IPS DF 19.7 (cell line): ENCODE results near the gene PRM3.

Experiments used
- DNase-seq: peaks from one replicate; pipeline ENCODE4 v3.0.0-alpha.2; 2013; ENCODE audit warnings: low read depth, low spot score

PRM3 gene

DNA sequence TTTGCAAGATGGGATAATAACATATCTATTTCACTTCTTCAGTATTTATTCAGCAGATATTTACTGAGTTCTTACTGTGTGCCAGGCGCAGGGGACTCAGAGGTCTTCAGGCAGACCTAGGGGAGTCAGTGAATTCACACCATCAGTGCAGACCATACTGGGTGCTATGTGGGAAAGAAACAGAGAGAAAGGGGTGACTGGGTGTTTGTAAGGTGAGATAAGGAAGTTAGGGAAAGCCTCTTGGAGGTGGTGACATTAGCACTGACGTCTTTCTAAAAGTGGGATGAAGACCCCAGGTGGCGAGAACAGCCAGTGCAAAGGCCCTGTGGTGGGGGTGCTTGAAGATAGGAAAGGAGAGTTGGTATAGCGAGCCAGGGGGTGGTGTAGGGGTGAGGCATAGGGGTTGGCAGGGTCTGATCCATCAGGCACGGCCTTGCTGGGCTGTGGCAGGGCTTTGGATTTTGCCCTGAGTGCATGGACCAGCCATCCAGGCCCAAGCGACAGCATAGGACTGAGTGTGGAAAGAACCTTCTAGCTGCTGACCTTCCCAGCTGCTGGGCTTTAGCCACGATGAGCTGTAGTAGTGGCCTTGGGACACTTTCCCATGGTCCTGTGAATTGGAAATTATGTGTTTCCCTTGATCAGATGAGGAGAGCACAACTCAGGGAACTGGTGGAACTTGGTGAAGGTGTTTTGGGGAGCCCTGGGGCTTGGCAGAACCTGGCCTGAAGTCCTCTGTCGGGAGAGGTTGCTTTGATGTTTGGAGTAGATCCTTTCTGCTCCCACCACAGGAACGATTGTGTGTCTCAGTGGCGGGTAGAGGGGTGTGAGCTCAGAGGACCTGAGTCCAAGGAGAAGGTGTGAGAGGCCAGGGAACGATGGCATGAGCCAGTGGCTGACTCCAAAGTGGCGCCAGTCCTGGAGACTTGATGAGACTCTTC is 13.5 kb downstream of the PRM3 start:
- DNase-seq = no peak

DNA sequence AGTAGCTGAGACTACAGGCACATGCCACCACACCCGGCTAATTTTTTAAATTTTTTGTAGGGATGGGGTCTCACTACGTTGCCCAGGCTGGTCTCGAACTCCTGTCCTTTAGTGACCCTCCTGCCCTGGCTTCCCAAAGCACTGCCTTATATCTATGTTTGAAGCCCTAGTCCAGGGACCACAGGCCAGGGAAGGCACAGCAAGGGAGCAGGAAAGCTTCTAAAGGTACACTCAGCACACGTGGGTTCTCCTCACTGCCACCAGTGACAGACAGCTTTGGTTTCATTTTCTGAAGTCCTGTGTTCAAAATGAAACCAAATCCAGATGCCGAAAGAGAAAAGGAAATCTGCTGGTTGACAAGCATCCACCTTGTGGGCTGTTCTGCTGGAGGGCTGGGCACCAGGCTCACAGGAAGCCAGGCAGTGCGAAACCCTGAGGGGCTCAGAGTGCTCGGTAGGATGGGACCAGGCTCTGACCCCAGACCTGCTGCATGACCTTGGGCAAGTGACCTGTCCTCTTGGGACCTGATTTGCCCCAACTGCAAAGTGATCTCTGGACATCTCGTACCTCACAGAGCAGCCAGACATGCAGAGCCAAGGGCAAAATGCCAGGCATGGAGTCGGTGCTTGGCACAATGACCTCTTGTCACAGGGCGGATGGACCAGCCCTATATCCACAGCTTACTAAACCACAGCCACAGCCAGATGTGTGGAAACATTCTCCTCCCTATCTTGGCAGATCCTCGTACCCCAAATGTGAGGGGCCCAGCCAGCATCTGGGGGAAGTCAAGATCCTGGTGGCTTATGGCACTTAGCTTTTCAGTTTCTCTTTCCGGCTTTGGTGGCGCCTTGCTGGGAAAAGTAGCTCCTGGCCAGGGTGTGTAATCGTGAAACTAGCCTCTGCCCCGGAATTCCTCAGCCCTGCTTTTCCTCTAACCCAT is 14.6 kb downstream of the PRM3 start:
- DNase-seq = no peak

DNA sequence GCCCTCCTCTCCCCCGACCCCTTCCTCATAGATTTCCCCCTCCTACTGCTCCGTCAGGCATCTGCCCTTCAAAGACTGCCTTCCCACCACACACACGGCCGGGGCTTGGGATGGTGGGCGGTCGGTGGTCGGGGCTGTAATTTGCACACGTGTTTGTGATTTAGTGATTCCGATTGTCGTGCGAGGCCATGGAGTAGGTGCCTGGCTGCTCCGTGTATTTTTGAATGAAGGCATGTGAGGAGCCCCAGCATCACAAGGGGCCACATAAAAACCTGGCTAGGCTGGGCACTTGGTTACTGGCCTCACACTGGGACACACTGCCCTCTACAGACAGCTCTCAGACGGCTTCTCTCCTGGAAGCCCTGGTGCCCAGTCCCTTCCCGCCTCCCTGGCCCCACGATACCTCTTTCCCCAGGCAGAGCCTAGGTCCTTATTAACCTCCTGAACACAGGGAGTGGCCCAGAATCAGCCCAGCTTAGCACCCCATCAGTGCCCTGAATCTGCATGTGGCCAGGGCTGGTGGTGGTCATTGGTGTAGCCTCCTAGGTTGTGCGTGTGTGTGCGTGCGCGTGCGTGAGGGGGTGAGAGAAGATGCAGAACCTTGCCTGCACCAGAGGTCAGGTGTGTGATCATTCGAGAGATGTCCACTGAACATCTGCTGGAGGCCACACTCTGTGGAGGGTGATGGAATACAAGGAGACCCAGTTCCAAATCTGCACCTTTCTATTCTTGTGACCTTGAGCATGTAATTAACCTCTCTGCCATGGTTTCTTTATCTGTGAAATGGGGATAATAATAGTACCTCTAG is 16.1 kb downstream of the PRM3 start:
- no peak for DNase-seq

DNA sequence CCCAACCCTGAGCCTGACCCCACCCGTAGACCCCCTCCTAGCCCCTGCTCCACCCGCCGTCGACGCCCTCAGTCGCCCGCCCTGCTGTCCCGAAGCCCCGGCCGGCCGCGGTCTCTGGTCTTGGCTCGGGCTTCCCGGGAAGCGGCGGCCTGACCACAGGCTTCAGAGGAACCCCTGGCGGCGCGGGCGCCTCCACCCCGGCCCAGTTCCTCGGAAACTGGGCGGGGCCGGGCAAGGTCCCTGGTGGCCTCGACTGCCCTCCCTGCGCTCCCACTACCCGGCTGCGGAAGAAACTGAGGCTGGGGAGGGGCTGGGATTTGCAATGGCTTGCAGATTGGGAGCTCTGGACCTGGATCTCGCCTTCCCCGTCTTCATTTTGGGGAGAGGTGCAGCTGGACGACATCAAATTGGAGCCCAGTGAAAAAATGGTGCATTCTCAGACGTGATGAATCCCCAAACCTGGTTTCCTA is 16.7 kb downstream of the PRM3 start:
- no peak for DNase-seq

DNA sequence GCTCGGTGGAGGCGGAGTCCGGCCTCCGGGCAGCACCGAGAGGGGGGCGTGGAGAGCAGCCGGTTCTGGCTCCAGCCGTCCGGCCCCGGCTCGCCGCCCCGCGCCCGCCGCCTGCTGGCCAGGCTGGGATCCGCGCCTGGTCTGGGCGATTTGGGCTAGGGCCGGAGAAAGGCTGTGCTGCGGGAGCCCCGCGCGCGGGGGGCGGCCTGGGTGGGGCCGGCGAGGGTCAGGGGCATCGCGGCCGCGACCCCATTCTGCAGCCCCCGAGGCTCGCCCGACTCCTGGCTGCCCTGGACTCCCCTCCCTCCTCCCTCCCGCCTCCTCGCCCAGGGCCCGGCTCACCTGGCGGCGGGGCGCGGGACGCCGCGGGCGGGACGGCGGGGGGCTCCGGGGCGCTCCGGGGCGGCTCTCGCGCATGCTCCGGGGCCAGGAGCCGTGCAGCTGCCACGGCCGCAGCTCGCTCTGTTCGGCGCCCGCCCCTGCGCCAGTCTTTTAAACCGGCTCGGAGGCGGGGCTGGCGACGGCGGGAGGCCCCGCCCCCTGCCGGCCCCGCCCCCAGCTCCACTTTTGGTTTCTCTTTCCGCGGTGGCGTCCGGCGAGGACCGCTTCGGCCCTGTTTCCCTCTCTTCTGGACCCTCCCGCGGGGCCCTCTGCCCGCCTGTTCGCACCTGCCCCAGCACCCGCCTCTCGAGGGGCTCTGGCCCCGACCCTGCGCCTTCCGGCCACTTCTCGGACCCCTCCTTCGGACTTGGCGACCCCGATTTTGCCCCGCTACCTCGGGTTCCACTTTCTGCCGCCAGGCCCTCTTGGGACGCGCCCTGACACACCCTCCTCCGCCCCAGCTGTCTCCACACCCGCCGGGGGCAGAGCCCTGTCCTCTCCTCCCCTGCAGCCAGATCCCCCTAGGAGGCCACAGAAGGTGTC is 17.4 kb downstream of the PRM3 start, which contains the start of gene SOCS1:
Gene SOCS1, minus strand, starts transcription at position 468 of the 924 bp plus-strand sequence. CDS start 726 bp downstream, outside the sequence.
- no peak for DNase-seq

DNA sequence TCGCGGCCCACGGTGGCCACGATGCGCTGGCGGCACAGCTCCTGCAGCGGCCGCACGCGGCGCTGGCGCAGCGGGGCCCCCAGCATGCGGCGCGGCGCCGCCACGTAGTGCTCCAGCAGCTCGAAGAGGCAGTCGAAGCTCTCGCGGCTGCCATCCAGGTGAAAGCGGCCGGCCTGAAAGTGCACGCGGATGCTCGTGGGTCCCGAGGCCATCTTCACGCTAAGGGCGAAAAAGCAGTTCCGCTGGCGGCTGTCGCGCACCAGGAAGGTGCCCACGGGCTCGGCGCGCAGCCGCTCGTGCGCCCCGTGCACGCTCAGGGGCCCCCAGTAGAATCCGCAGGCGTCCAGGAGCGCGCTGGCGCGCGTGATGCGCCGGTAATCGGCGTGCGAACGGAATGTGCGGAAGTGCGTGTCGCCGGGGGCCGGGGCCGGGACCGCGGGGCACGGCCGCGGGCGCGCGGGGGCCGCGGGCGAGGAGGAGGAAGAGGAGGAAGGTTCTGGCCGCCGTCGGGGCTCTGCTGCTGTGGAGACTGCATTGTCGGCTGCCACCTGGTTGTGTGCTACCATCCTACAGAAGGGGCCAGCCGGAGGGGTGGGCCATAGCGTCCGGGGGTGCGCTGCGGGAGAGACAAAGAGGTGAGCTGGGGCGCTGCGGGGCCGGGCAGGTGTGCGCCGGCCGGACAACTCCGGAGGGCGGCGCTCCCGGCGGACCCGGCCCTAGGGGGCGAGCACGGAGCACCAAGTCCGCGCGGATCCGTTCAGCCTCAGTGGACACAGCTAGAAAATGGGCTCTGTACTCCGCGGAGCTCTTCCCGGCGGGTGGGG is 18.3 kb downstream of the PRM3 start:
- no peak for DNase-seq

DNA sequence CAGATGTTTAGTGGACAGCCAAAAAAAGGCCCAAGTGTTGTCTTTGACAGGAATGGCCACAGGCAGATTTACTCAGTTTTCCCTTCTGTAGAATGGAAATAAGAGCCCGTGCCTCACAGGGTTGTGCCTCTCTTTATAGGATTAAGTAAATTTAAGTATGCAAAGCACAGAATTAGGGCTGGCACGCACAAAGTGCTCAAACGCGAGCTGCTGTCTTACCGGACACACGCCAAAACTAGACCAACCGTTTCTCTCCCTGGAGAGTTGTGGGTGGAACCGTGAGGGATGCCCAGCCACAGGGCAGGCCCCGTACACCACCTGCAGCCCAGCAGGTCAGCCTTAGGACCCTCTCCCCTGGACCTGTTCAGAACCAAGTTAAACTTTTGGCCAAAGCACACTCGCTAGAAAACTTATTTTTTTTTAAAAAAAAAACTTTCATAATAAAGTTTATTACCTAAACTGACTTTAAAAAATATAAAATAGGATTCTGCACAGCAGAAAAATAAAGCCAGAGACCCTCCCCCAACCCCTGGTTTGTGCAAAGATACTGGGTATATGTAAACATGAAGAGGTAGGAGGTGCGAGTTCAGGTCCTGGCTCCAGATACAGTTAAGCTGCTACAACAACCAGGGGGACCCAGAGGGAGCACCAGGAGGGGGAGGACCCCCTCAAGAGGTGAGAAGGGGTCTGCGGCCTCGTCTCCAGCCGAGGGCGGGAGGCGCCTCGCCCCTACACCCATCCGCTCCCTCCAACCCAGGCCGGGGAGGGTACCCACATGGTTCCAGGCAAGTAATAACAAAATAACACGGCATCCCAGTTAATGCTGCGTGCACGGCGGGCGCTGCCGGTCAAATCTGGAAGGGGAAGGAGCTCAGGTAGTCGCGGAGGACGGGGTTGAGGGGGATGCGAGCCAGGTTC is 19.2 kb downstream of the PRM3 start:
- no peak for DNase-seq

DNA sequence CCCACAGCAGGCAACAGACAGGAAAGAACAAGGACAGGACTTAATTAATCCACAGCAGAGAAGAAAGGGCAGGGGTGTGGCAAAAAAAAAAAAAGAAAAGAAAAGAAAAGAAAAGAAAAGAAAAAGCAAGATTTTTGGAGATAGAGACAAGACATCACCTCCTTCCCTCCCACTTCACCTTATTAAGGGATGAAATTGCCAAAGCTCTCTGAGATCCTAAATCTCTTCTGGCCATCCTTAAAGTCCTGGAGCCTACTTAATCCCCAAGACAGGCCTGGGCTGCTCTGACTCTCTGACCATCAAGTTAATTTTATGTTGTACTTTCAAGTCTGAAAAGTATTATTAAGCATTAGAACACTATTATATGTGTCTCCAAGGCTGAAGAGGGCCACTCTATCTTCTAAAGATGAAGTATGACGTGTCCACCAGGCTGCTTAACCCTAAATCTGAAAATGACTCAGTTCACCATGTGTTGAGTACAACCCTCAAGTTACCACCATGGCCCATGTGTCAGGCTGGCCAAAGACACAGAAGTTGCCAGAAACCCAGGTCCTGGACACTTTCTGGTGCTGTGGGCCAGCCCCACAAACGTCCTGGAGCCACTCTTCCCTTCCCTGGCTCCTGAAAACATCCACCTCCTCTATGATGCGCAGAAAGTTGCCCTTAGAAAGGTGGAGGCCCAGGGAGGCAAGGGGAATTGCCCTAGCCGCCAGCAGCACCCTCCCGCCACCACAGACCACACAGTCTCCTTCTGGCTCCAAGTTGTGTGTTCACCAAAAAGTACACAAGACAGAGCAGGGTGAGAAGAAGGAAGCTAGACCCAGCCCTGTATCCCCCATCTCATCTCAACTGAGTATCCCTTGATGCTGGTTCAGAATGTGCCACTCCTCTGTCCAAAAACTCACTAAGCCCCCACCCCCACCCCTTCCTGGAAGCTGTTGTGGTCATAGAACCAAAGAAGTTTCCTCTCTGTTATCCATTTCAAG is 20.1 kb downstream of the PRM3 start:
- DNase-seq = no peak

DNA sequence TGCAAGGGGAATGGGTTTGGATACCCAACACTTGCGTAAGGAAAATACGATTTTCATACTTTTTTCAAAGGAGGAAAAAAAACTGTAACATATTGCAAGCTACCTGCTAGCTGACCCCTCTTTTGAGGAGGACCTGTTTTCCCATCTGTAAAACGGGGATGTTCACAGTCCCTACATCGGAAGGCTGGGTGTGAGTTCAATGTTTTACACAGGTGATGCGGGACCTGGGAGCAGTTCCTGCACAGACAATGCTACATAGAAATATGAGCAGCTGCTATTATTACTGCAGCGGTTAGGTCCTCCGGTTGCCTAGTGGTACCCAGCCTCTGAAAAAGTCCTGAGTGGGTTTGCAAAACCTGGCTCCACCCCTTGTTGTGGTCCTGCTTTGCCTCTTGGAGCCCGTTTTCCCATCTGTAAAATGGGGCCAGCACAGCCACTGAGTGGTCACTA is 20.9 kb downstream of the PRM3 start:
- DNase-seq = no peak

DNA sequence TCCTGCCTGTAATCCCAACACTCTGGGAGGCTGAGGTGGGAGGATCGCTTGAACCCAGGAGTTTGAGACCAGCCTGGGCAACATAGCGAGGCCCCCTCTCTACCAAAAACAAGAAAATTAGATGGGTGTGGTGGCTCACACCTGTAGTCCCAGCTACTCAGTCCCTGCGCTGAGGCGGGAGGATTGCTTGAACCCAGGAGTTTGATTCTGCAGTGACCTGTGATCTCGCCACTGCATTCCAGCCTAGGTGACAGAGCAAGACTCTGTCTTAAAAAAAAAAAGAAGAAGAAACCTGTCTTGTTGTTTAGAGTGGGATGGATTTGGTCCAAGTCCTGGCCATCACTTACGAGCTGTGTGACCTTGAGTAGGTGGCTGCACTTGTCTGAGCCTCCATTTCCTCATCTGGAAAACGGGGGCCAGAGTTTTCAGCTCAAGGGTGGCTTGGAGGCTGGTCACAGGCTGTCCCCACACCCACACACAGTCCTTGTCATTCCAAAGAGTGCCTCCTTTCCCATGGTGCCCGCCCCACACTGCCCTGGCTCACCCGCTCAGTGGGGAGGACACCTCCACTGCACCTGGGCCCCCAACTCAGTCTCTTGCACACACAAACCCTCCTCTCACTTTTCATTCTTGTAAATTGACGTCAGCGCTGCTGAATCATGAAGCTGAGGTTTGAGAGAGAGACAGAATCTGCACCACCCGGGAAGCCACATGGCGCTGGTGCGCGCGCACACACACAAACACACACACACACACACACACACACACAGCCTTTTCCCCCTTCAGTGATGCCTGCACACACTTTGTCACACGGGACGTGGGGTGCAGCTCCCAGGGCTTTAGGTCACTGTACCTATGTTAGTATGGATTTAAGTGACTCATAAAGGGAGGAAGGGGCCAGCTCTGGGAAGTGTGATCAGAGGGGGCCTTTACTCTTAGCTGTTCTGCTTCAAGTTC is 21.6 kb downstream of the PRM3 start:
- DNase-seq = no peak

DNA sequence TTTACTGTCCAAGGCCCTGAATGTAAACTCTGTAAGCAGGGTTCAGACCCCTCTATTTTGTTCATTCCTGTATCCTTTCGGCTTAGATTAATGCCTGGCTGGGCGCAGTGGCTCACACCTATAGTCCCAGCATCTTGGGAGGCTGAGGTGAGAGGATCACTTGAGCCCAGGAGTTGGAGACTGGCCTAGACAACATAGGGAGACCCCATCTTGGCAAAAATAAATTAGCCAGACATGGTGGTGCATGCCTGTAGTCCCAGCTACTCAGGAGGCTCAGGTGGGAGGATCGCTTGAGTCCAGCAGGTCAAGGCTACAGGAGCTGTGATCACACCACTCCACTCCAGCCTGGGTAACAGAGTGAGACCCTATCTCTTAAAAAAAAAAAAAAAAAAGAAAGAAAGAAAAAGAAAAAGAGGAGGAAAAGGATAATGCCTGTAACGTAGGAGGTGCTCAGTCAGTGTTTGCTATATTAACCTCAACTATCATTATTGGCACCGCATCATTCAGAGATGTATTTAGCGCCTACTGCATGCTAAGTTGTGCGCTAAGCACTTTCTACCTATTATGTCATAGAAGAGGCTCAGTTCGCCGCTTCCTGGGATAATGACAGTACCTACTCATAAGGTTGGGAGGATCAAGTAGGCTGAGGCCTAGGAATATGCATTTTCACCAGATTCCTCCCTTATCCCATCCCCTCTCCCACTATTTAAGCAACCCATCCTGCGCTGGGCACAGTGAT is 22.5 kb downstream of the PRM3 start:
- no peak for DNase-seq

DNA sequence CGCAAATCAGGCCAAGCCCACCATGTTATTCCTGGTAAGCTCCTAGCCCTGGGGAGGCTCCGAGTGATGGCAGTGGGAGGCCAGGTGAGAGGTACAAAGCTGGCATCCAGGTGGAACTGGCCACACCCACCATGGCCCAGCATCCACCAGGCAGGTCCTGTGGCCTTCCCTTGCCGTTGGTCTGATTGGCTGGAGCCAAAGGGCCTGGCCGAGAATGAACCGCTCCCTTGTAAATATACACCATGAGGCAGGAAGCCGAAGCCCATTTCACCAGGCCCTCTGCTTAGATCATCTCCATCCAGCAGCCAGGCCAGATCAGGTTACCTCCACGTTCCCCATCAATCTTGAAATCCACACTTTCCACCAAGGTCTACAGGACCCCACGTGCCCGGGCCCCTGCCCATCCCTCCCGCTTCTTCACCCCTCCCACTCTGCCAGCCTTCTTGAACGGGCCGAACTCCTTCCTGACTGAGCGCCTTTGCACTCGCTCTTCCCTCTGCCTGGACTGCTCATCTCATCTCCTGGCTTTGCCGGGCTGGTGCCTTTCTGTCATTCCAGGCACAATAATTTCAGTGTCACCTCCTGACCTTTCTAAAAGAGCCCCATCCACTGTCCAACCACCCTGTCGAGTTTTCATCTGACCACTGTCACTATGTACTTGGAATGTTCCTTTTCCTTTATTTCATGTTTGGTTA is 23.2 kb downstream of the PRM3 start:
- DNase-seq = no peak

DNA sequence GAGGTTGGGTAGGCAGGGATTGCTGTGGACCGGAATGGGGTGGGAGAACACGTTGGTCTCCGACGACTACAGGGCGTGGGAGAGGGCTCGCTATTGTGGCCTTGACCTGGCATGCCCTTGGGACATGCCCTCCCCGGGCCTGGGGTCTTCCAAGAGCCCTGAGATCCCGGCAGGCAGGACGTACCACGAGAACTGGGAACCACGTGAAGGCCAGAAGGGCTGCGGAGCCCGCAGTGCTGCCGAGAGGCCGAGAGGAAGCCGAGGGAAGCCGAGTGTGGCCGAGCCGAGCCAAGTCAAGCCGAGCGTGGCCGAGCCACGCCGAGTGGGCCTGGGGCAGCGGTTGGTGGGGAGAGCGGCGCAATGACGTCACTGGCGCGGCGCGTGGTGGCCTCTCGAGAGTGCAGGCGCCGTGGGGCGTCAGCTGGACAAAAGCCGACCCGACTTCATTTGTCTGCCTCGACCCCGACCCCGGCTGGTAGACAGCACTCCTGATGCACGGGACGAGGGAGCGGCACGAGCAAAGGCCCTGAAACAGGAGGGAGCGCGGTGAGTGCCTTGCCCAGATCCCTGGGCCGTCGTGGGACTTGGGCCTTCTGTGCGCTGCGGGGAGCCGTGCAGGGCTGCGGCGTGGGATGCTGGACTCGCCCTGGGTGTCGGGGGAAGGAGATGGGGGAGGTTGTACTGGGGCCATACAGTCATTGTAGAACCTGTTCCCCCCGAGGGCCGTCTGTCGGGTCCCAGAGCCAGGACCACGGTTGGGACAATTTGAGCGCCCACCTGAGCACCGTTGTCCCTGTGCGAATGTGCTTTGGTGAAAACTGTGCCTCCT is 24.0 kb downstream of the PRM3 start:
- DNase-seq = no peak

DNA sequence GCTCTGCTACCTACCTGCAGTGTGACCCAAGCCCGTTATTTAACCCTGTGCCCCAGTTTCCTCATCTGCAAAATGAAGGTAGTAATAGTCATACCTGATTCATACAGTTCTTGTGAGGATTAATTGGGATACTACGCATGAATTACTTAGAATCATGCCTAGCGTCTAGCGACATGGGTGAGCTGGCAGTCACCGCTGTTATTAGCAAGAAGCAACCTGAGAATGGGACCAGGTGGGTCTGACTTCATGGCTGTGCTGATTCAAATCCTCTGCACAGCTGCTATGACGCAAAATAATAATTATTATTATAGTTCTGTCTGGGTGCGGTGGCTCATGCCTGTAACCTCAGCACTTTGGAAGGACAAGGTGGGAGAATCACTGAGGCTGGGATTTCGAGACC is 25.3 kb downstream of the PRM3 start:
- no peak for DNase-seq
